ENCODE data around the gene ACSL4. TPM values are rescaled to one million over a fixed set of nuclear protein-coding genes. Genes with fewer than 3 reads are reported as not detected.

Gene ACSL4
- polyA plus RNA-seq, 1 of the 3 experiments (the other 2 are of a cell fraction) = 18.1 TPM

- H4K20me1 ChIP-seq (ENCODE audit: insufficient read depth) = no peaks in the 10 kb centered on the region
- no peaks in the 10 kb centered on the region for H3K9me3 ChIP-seq
- H3K4me2 ChIP-seq = peak overlapping the region; percentile 73
- H3K4me3 ChIP-seq (ENCODE audit: low read depth in 2 of 2, low read length in 1 of 2) = peak overlapping the region; percentile 70 to 77
- H3K9me2 ChIP-seq = no peaks in the 10 kb centered on the region
- DNase-seq = peak; percentile 35
- no peak for TF ChIP-seq JUND (IDR thresholded peaks at IDR 0.05)
- no peak for TF ChIP-seq TAF1 (IDR thresholded peaks at IDR 0.05; ENCODE audit: borderline replicate concordance, low read depth, low read length)
- TF ChIP-seq SIN3A (IDR thresholded peaks at IDR 0.05; ENCODE audit: borderline replicate concordance, low read depth, low read length) = no peak
- no peak for TF ChIP-seq CTCF (IDR thresholded peaks at IDR 0.05)
- TF ChIP-seq REST (IDR thresholded peaks at IDR 0.05; ENCODE audit: low read depth, low read length) = no peak
- TF ChIP-seq PBX3 (IDR thresholded peaks at IDR 0.05) = no peak
- no peak for TF ChIP-seq NRF1 (IDR thresholded peaks at IDR 0.05; ENCODE audit: low read depth, low read length)
- no peak for TF ChIP-seq USF1 (IDR thresholded peaks at IDR 0.05; ENCODE audit: borderline replicate concordance, low read depth)
- no peak for TF ChIP-seq ELF1 (IDR thresholded peaks at IDR 0.05)
- TF ChIP-seq POLR2AphosphoS5 (IDR thresholded peaks at IDR 0.05; ENCODE audit: low read depth, low read length) = no peak
- no peak for TF ChIP-seq FOXJ3 (CRISPR knock-in tag; IDR thresholded peaks at IDR 0.05)
- WGBS (ENCODE audit: low lambda C conversion rate) = 17% methylated on average over 21 of the region's 21 CpGs
- ChIA-PET CTCF (interaction anchor here (0.7 to 1.2 kb wide), 3 partner anchors 18 to 1652 kb away, joined by 3 read pairs; no protein-coding TSS in a partner anchor), POLR2A (no interaction called here)
- H2AFZ ChIP-seq (ENCODE audit: low read depth) = peak overlapping the region; percentile 52; the same call in 1 of the 2 replicates
- no peaks in the 10 kb centered on the region for H3K36me3 ChIP-seq (replicated peaks in 1 of 2; ENCODE audit: control insufficient read depth in 1 of 2, insufficient read depth in 2 of 2, low read length in 1 of 2)
- peak overlapping the region; percentile 79 to 81 for H3K27ac ChIP-seq (ENCODE audit: low read depth in 2 of 2, low read length in 1 of 2)
- peaks cover 57% of the 10 kb centered on the region for H3K79me2 ChIP-seq (ENCODE audit: insufficient read depth)
- peaks cover 4% of the 10 kb centered on the region for H3F3A ChIP-seq (replicated peaks; ENCODE audit: insufficient read depth)
- H3K4me1 ChIP-seq (ENCODE audit: control insufficient read depth in 1 of 2, insufficient read depth in 2 of 2, low read depth in 1 of 2, low read length in 1 of 2) = no peaks in the 10 kb centered on the region; a peak in 1 of 4 replicates
- peak overlapping the region; percentile 83 for H3K9ac ChIP-seq
- H3K27me3 ChIP-seq (ENCODE audit: insufficient read depth) = no peaks in the 10 kb centered on the region
Measured at GRCh38 chrX:109732017-109732801, 848 bp downstream of the ACSL4 start.

All from SK-N-SH (cell line).